Measurements from ENCODE around the gene NOXA1. TPM values are rescaled to one million over a fixed set of nuclear protein-coding genes. Genes with fewer than 3 reads are reported as not detected.
A peak's percentile ranks its signal among the peaks of the same experiment; 100 is the strongest.

Gene NOXA1
- total and polyA plus RNA-seq, 7 experiments from 2014 or later = 0.73 to 11.1 (median 5.1) TPM

DNA sequence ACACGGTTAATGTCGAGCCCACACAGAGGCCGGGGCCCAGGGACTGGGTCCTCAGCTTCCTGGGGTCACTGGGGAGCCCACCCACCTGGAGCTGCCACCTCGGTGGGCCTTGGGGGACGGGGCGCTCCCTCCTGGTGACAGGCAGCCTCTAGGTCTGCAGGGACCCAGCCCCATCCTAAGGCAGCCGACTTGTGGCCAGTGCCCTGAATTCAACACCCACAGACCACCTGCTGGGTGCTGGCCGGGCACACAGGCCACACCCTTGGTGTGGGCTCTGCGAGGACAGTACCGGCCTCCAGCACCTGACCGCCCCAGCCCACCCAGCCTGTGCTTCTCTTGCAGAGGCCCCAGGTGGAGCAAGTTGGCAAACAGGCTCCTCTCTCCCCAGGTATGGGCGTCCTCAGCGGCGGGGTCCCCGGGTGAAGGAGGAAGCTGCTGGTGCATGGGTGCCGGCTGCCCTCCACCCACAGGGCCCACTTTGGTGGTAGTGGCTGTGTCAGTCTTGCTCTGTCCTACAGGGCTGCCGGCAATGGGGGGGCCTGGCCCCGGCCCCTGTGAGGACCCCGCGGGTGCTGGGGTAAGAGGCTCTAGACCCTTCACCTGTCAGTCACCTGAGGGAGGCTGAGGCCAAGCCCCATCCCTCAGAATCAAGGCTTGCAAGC, 9.6 kb downstream of the NOXA1 start:
- H3K27me3 Mint-ChIP-seq = no peaks in the 10 kb centered on the region
- ChIA-PET CTCF (no interaction called here), POLR2A (no interaction called here)
- Histone ChIP-seq H3K36me3 (ENCODE audit: control insufficient read depth in 2 of 3, insufficient read depth in 3 of 3, low read length in 3 of 3) (no peaks in the 10 kb centered on the region), H3K27ac (ENCODE audit: low read depth, low read length) (no peak overlapping the region), H3K4me3 (ENCODE audit: low read length) (no peak overlapping the region), H3K4me1 (ENCODE audit: control insufficient read depth in 2 of 2, insufficient read depth in 2 of 2, low read length in 2 of 2) (no peaks in the 10 kb centered on the region), H3K27me3 (ENCODE audit: control insufficient read depth in 2 of 2, insufficient read depth in 2 of 2, low read length in 2 of 2) (no peaks in the 10 kb centered on the region), H3K9me3 (ENCODE audit: control insufficient read depth in 2 of 3, low read length in 3 of 3) (no peaks in the 10 kb centered on the region)
- intact Hi-C loops (cut with micrococcal nuclease) = no loop called here
- no peak overlapping the region for H3K4me3 Mint-ChIP-seq
- H3K36me3 Mint-ChIP-seq = no peaks in the 10 kb centered on the region
- no peak for DNase-seq
- H3K9me3 Mint-ChIP-seq = no peaks in the 10 kb centered on the region
- no peaks in the 10 kb centered on the region for H3K4me1 Mint-ChIP-seq
- no peak for ATAC-seq
- H3K27ac Mint-ChIP-seq = no peak overlapping the region

DNA sequence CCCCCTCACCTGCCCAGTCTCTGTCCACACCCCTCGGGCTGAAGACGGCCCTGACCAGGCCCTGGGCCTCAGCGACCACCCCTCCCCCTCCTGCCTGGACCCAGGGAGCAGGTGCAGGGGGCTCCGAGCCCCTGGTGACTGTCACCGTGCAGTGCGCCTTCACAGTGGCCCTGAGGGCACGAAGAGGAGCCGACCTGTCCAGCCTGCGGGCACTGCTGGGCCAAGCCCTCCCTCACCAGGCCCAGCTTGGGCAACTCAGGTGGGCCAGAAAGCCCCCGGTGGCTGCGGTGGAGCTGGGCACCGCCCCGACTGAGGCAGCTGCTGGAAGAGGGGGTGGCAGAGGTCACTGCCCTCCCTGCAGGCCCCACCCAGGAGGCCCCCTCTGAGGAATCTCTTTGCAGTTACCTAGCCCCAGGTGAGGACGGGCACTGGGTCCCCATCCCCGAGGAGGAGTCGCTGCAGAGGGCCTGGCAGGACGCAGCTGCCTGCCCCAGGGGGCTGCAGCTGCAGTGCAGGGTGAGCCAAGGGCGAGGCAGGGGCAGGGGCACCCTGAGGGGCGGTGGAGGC, 10.2 kb downstream of the NOXA1 start:
- ATAC-seq = no peak
- H3K27ac Mint-ChIP-seq = no peak overlapping the region
- H3K9me3 ChIP-seq (ENCODE audit: control insufficient read depth in 2 of 3, low read length in 3 of 3) = no peaks in the 10 kb centered on the region
- no peak for DNase-seq
- H3K27me3 ChIP-seq (ENCODE audit: control insufficient read depth in 2 of 2, insufficient read depth in 2 of 2, low read length in 2 of 2) = no peaks in the 10 kb centered on the region
- H3K27ac ChIP-seq (ENCODE audit: low read depth, low read length) = no peak overlapping the region
- no peaks in the 10 kb centered on the region for H3K9me3 Mint-ChIP-seq
- no peaks in the 10 kb centered on the region for H3K36me3 Mint-ChIP-seq
- no peaks in the 10 kb centered on the region for H3K4me1 ChIP-seq (ENCODE audit: control insufficient read depth in 2 of 2, insufficient read depth in 2 of 2, low read length in 2 of 2)
- H3K36me3 ChIP-seq (ENCODE audit: control insufficient read depth in 2 of 3, insufficient read depth in 3 of 3, low read length in 3 of 3) = no peaks in the 10 kb centered on the region
- no peak overlapping the region for H3K4me3 Mint-ChIP-seq
- no peaks in the 10 kb centered on the region for H3K27me3 Mint-ChIP-seq
- H3K4me3 ChIP-seq (ENCODE audit: low read length) = no peak overlapping the region
- ChIA-PET POLR2A (no interaction called here), CTCF (no interaction called here)
- no peaks in the 10 kb centered on the region for H3K4me1 Mint-ChIP-seq
- intact Hi-C loops (cut with micrococcal nuclease) = no loop called here

DNA sequence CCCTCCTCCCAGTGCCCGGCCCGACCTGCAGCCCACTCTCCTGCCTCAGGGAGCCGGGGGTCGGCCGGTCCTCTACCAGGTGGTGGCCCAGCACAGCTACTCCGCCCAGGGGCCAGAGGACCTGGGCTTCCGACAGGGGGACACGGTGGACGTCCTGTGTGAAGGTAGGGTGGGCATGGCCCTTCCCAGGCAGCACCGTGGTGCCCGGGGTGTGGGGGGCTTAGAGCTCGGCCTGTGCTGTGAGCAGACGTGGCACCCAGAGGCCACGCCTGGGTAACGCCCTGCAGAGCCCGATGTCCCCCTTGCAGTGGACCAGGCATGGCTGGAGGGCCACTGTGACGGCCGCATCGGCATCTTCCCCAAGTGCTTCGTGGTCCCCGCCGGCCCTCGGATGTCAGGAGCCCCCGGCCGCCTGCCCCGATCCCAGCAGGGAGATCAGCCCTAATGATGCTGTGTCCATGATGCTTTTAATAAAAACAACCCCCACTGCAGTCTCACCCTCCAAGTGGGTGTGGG, 10.8 kb downstream of the NOXA1 start:
- no peaks in the 10 kb centered on the region for H3K4me1 Mint-ChIP-seq
- no peak for DNase-seq
- Histone ChIP-seq H3K4me1 (ENCODE audit: control insufficient read depth in 2 of 2, insufficient read depth in 2 of 2, low read length in 2 of 2) (no peaks in the 10 kb centered on the region), H3K36me3 (ENCODE audit: control insufficient read depth in 2 of 3, insufficient read depth in 3 of 3, low read length in 3 of 3) (no peaks in the 10 kb centered on the region), H3K27ac (ENCODE audit: low read depth, low read length) (no peak overlapping the region), H3K27me3 (ENCODE audit: control insufficient read depth in 2 of 2, insufficient read depth in 2 of 2, low read length in 2 of 2) (no peaks in the 10 kb centered on the region), H3K9me3 (ENCODE audit: control insufficient read depth in 2 of 3, low read length in 3 of 3) (no peaks in the 10 kb centered on the region), H3K4me3 (ENCODE audit: low read length) (no peak overlapping the region)
- no peaks in the 10 kb centered on the region for H3K9me3 Mint-ChIP-seq
- ATAC-seq = no peak
- H3K4me3 Mint-ChIP-seq = no peak overlapping the region
- intact Hi-C loops (cut with micrococcal nuclease) = no loop called here
- H3K36me3 Mint-ChIP-seq = no peaks in the 10 kb centered on the region
- H3K27me3 Mint-ChIP-seq = no peaks in the 10 kb centered on the region
- CTCF ChIA-PET = no interaction called here
- POLR2A ChIA-PET = no interaction called here
- H3K27ac Mint-ChIP-seq = no peak overlapping the region

DNA sequence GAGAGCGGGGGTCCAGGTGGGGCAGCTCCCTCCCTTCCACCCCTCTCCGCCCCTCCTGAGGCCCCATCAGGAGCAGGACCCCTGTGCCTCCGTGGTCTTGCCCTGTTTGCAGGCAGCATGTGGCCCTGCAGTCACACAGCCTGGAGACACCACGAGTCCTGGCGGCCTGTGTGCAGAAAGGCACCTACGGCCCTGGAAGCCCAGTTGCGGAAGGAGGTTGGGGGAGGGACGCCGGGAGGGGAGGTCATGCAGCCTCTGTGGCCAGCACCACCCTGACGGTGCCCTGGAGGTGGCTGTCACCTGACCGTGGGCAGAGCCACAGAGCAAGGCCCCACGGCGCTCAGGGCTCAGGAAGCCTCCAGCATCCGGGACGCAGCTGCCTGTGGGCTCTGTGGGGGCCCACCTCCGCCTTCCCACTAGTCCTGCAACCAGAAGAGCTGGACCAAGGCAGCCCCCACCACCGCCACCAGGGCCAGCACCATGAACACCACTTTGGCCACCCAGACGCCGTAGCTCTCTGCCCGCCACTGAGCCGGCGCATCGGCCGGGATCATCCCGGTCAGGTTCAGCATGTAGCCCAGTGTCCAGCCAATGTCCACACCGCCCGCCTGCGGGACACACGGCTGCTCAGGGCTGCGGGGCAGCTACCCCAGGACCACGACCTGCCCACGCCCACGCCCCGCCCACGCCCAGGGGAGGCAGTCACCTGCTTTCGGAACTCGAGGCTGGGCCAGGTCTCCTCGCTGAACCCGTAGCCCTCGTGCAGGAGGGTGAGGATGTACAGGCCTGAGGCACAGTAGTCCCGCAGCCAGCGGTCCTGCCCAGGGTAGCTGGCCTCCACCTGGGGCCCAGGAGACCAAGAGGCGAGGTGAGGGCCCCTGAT, 11.5 kb downstream of the NOXA1 start:
- Mint-ChIP-seq H3K9me3 (no peaks in the 10 kb centered on the region), H3K4me1 (no peaks in the 10 kb centered on the region), H3K27ac (no peak overlapping the region), H3K4me3 (no peak overlapping the region), H3K27me3 (peaks cover 0 to 5% (median 0%) of the 10 kb centered on the region in 5 donors), H3K36me3 (no peaks in the 10 kb centered on the region)
- no peaks in the 10 kb centered on the region for H3K36me3 ChIP-seq (ENCODE audit: control insufficient read depth in 2 of 3, insufficient read depth in 3 of 3, low read length in 3 of 3)
- no peak overlapping the region for H3K27ac ChIP-seq (ENCODE audit: low read depth, low read length)
- intact Hi-C loops (cut with micrococcal nuclease) = no loop called here
- no peaks in the 10 kb centered on the region for H3K9me3 ChIP-seq (ENCODE audit: control insufficient read depth in 2 of 3, low read length in 3 of 3)
- peak; percentile 16 for ATAC-seq
- no peak for DNase-seq
- POLR2A ChIA-PET = no interaction called here
- no peaks in the 10 kb centered on the region for H3K4me1 ChIP-seq (ENCODE audit: control insufficient read depth in 2 of 2, insufficient read depth in 2 of 2, low read length in 2 of 2)
- H3K4me3 ChIP-seq (ENCODE audit: low read length) = no peak overlapping the region
- no peaks in the 10 kb centered on the region for H3K27me3 ChIP-seq (ENCODE audit: control insufficient read depth in 2 of 2, insufficient read depth in 2 of 2, low read length in 2 of 2)
- CTCF ChIA-PET = no interaction called here

DNA sequence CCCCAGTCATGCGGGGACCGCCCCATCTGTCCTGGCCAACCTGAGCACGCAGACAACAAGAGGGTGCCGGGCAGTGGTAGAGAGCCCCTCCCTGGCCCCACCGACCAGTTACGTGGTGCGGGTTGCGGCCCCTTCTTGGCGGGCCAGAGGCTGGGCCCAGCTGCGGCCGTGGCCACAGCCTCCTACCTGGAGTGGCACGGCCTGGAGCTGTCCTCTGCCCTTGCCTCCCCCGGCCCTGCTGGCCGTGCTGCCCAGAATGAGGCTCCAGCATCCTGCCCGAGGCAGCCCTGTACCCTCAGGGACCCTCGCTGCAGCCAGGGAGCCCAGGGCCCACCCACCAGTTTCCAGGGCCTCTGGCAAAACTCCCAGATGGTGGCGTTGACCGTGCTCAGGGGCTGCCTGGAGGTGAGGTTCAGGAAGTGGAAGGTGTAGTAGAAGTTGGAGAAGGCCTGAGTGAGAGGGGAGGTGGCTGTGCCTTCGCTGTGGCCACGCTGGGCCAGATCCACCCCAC, 12.2 kb downstream of the NOXA1 start:
- no peak overlapping the region for H3K4me3 Mint-ChIP-seq
- DNase-seq (peak in 1 of 9 donors; percentile 5), ATAC-seq (no peak)
- H3K36me3 Mint-ChIP-seq = no peaks in the 10 kb centered on the region
- CTCF ChIA-PET = no interaction called here
- Histone ChIP-seq H3K27ac (ENCODE audit: low read depth, low read length) (no peak overlapping the region), H3K36me3 (ENCODE audit: control insufficient read depth in 2 of 3, insufficient read depth in 3 of 3, low read length in 3 of 3) (no peaks in the 10 kb centered on the region), H3K4me1 (ENCODE audit: control insufficient read depth in 2 of 2, insufficient read depth in 2 of 2, low read length in 2 of 2) (no peaks in the 10 kb centered on the region), H3K27me3 (ENCODE audit: control insufficient read depth in 2 of 2, insufficient read depth in 2 of 2, low read length in 2 of 2) (no peaks in the 10 kb centered on the region), H3K4me3 (ENCODE audit: low read length) (no peak overlapping the region), H3K9me3 (ENCODE audit: control insufficient read depth in 2 of 3, low read length in 3 of 3) (no peaks in the 10 kb centered on the region)
- POLR2A ChIA-PET = no interaction called here
- no peaks in the 10 kb centered on the region for H3K4me1 Mint-ChIP-seq
- no peaks in the 10 kb centered on the region for H3K9me3 Mint-ChIP-seq
- no peak overlapping the region for H3K27ac Mint-ChIP-seq
- H3K27me3 Mint-ChIP-seq = peaks cover 0 to 5% (median 0%) of the 10 kb centered on the region in 5 donors
- intact Hi-C loops (cut with micrococcal nuclease) = no loop called here

DNA sequence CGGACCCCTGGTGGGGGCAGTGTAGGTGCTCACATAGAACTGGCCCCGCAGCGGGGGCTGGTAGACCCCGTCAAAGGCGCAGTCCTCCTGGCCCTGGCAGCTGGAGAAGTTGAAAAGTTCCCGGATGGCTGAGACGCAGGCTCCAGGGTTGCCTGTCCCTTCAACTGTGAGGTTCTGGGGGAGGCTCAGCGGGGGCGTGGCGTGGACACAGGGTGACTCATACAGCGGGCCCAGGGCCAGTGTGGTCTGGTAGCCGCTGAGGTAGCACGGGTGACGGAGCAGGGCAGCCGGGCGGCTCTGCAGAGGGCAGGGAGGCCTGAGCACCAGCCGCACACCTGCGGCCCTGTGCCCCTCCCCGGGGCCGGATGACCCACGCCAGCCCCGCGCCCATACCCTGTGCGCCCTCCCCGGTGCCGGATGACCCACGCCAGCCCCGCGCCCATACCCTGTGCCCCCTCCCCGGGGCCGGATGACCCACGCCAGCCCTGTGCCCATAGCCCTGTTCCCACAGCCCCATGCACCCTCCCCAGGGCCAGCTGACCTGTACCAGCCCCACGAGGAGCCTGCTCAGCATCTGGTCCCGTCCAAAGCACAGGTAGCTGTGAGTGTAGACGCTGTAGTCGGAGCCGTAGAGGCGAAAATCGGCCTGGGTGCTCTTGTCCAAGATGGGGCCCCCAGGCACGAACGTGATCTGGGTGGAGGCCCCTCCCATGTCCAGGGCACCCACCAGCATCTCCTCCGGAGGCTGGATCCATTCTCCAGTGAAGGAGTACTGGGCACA, 13.0 kb downstream of the NOXA1 start:
- peaks cover 0 to 5% (median 0%) of the 10 kb centered on the region in 5 donors for H3K27me3 Mint-ChIP-seq
- no peak for DNase-seq
- intact Hi-C loops (cut with micrococcal nuclease) = no loop called here
- peak; percentile 39 for ATAC-seq
- no peaks in the 10 kb centered on the region for H3K4me1 Mint-ChIP-seq
- CTCF ChIA-PET = no interaction called here
- Histone ChIP-seq H3K4me1 (ENCODE audit: control insufficient read depth in 2 of 2, insufficient read depth in 2 of 2, low read length in 2 of 2) (no peaks in the 10 kb centered on the region), H3K27me3 (ENCODE audit: control insufficient read depth in 2 of 2, insufficient read depth in 2 of 2, low read length in 2 of 2) (no peaks in the 10 kb centered on the region), H3K36me3 (ENCODE audit: control insufficient read depth in 2 of 3, insufficient read depth in 3 of 3, low read length in 3 of 3) (no peaks in the 10 kb centered on the region), H3K4me3 (ENCODE audit: low read length) (no peak overlapping the region), H3K27ac (ENCODE audit: low read depth, low read length) (no peak overlapping the region), H3K9me3 (ENCODE audit: control insufficient read depth in 2 of 3, low read length in 3 of 3) (no peaks in the 10 kb centered on the region)
- no peaks in the 10 kb centered on the region for H3K9me3 Mint-ChIP-seq
- POLR2A ChIA-PET = no interaction called here
- no peak overlapping the region for H3K27ac Mint-ChIP-seq
- H3K4me3 Mint-ChIP-seq = no peak overlapping the region
- no peaks in the 10 kb centered on the region for H3K36me3 Mint-ChIP-seq

Measured in naive thymus-derived CD4-positive, alpha-beta T cell (primary cell).